Sigmoid colon (tissue), 7 donors: ENCODE results near the gene GIMAP4. TPM values are rescaled to one million over a fixed set of nuclear protein-coding genes. Genes with fewer than 3 reads are reported as not detected.
A peak's percentile ranks its signal among the peaks of the same experiment; 100 is the strongest.

ENCODE experiments used
- DNase-seq: peaks from one replicate; pipeline ENCODE4 v3.0.0-alpha.2; 2019
- H3K27ac ChIP-seq, 4 donors: fragments of 200-600 bp; sonication (generic); one replicate each; pipeline ENCODE4 v1.5.1; 2016 to 2019; ENCODE audit warnings: mild to moderate bottlenecking in 1 of 4
- H3K27me3 ChIP-seq, 3 donors: fragments of 200-600 bp; sonication (generic); one replicate each; pipeline ENCODE4 v1.5.1; 2019; ENCODE audit warnings: mild to moderate bottlenecking in 1 of 3
- H3K36me3 ChIP-seq, 4 donors: fragments of 200-600 bp; sonication (generic); one replicate each; pipeline ENCODE4 v1.5.1; 2016 to 2019
- H3K4me1 ChIP-seq, 4 donors: fragments of 200-600 bp; sonication (generic); one replicate each; pipeline ENCODE4 v1.5.1; 2017 to 2019
- H3K4me3 ChIP-seq, 4 donors: fragments of 200-600 bp; sonication (generic); one replicate each; pipeline ENCODE4 v1.5.1; 2017 to 2019; ENCODE audit warnings: mild to moderate bottlenecking in 2 of 4, moderate library complexity in 1 of 4
- H3K9me3 ChIP-seq, 4 donors: fragments of 200-600 bp in 3 of 4; sonication (generic) in 3 of 4; one replicate each; pipeline versions ENCODE4 v1.5.1 to v1.6.1; 2013 to 2019
- CTCF ChIP-seq, 4 experiments: fragments of 450-650 bp in 3 of 4; fragments of 200-600 bp in 1 of 4; IDR thresholded peaks; one replicate each; pipeline ENCODE4 v1.5.1; 2016 to 2019; ENCODE audit warnings: antibody characterized with exemption in 4 of 4, mild to moderate bottlenecking in 3 of 4, moderate library complexity in 2 of 4
- EP300 ChIP-seq, 4 donors: sonication (generic); formaldehyde crosslinking; IDR thresholded peaks; one replicate each; pipeline ENCODE4 v1.6.1; 2017; ENCODE audit warnings: antibody characterized with exemption in 4 of 4
- POLR2A ChIP-seq, 2 donors: fragments of 450-650 bp; IDR thresholded peaks; one replicate each; pipeline ENCODE4 v1.6.1; 2016; ENCODE audit warnings: antibody characterized with exemption in 2 of 2, mild to moderate bottlenecking in 2 of 2, moderate library complexity in 2 of 2
- POLR2AphosphoS5 ChIP-seq, 4 donors: sonication (generic); formaldehyde crosslinking; IDR thresholded peaks; one replicate each; pipeline ENCODE4 v1.6.1; 2017; ENCODE audit warnings: antibody characterized with exemption in 4 of 4
- WGBS, 2 donors: extraction: QIAGEN DNeasy Blood & Tissue Kit; methylation state at CpG; one replicate each; pipeline ENCODE4 v1.1.7; 2013; 5-methylcytosine and 5-hydroxymethylcytosine counted together
- intact Hi-C: fragments of 100-400 bp; cut with DNase I; formaldehyde crosslinking; loops from one replicate; pipeline ENCODE4 v1.15.1; 2023
- polyA plus RNA-seq, 3 donors: library from polyadenylated mRNA; stranded (reverse); fragments of 200-250 nt; gene quantifications; one replicate each; pipeline ENCODE4 v1.2.3, GENCODE V29; 2013
- total RNA-seq, 4 donors: library from RNA; depleted of rRNA; stranded (reverse); fragments of >200 nt; gene quantifications; one replicate each; pipeline ENCODE4 v1.1.0, GENCODE V29; 2016
- donor health status: healthy with polysubstance abuse.
- donor health status: Bipolar disorder and iron deficiency.
- donor health status: healthy.

Gene GIMAP4
- total and polyA plus RNA-seq, 7 donors, result 9.5 to 44.8 (median 21.4) TPM

- no peak for DNase-seq
- intact Hi-C loops, result no loop called here
- WGBS, 2 donors, result 50 to 73% methylated on average over 3 of the region's 3 CpGs
- Histone ChIP-seq H3K9me3 (no peaks in the 10 kb centered on the region), H3K36me3 (no peaks in the 10 kb centered on the region), H3K27me3 (no peaks in the 10 kb centered on the region), H3K27ac (peak overlapping the region; percentile 52 to 62 (median 56)), H3K4me3 (peak overlapping the region; percentile 6 to 39 (median 30)), H3K4me1 (peaks cover 0 to 12% (median 0%) of the 10 kb centered on the region in 4 donors)
- no peak for TF ChIP-seq CTCF (IDR thresholded peaks at IDR 0.05)
- no peak for TF ChIP-seq POLR2A (IDR thresholded peaks at IDR 0.05)
- no peak for TF ChIP-seq EP300 (IDR thresholded peaks at IDR 0.05)
- no peak for TF ChIP-seq POLR2AphosphoS5 (IDR thresholded peaks at IDR 0.05)
Observed at GRCh38 chr7:150567871-150568301, 696 bp downstream of the GIMAP4 start.

- 72 to 87% methylated on average over 2 of the region's 2 CpGs for WGBS, 2 donors
- Histone ChIP-seq H3K4me1 (peaks cover 0 to 6% (median 0%) of the 10 kb centered on the region in 4 donors), H3K36me3 (no peaks in the 10 kb centered on the region), H3K27ac (peak overlapping the region in 3 of 4 donors; percentile 52 to 62 (median 54)), H3K9me3 (no peaks in the 10 kb centered on the region), H3K4me3 (peak overlapping the region in 3 of 4 donors; percentile 28 to 39 (median 32)), H3K27me3 (no peaks in the 10 kb centered on the region)
- no peak for TF ChIP-seq POLR2AphosphoS5 (IDR thresholded peaks at IDR 0.05)
- TF ChIP-seq POLR2A (IDR thresholded peaks at IDR 0.05), result no peak
- TF ChIP-seq EP300 (IDR thresholded peaks at IDR 0.05), result no peak
- TF ChIP-seq CTCF (IDR thresholded peaks at IDR 0.05), result no peak
- intact Hi-C loops, result no loop called here
- no peak for DNase-seq
Observed at GRCh38 chr7:150568714-150569113, 1.5 kb downstream of the GIMAP4 start.

GRCh38 chr7:150569245-150569955 is 2.2 kb downstream of the GIMAP4 start:
- 56 to 60% methylated on average over 7 of the region's 7 CpGs for WGBS, 2 donors
- intact Hi-C loops, result no loop called here
- H3K4me1 ChIP-seq, result no peaks in the 10 kb centered on the region
- H3K27me3 ChIP-seq, result no peaks in the 10 kb centered on the region
- no peaks in the 10 kb centered on the region for H3K36me3 ChIP-seq
- TF ChIP-seq POLR2A (IDR thresholded peaks at IDR 0.05), result no peak
- no peak for TF ChIP-seq EP300 (IDR thresholded peaks at IDR 0.05)
- no peak for TF ChIP-seq CTCF (IDR thresholded peaks at IDR 0.05)
- no peak for TF ChIP-seq POLR2AphosphoS5 (IDR thresholded peaks at IDR 0.05)
- no peak for DNase-seq
- peak overlapping the region in 3 of 4 donors; percentile 43 to 62 (median 52) for H3K27ac ChIP-seq
- H3K4me3 ChIP-seq, result peak overlapping the region in 2 of 4 donors; percentile 32 to 39
- H3K9me3 ChIP-seq, result no peaks in the 10 kb centered on the region

- no peak overlapping the region for H3K27ac ChIP-seq
- H3K27me3 ChIP-seq, result no peaks in the 10 kb centered on the region
- no peak for TF ChIP-seq EP300 (IDR thresholded peaks at IDR 0.05)
- TF ChIP-seq POLR2A (IDR thresholded peaks at IDR 0.05), result no peak
- no peak for TF ChIP-seq CTCF (IDR thresholded peaks at IDR 0.05)
- no peak for TF ChIP-seq POLR2AphosphoS5 (IDR thresholded peaks at IDR 0.05)
Observed at GRCh38 chr7:150570556-150571465, 3.6 kb downstream of the GIMAP4 start.

More at GRCh38 chr7:150570556-150571465, 3.6 kb downstream of the GIMAP4 start:
- 86 to 90% methylated on average over 5 of the region's 5 CpGs for WGBS, 2 donors
- no peak for DNase-seq
- H3K4me1 ChIP-seq, result no peaks in the 10 kb centered on the region
- H3K4me3 ChIP-seq, result no peak overlapping the region
- H3K36me3 ChIP-seq, result no peaks in the 10 kb centered on the region
- H3K9me3 ChIP-seq, result no peaks in the 10 kb centered on the region
- intact Hi-C loops, result no loop called here
